ENCODE measurements around the gene B2M.
A peak's percentile ranks its signal among the peaks of the same experiment; 100 is the strongest.

Gene B2M

GRCh38 chr15:44667039-44667360 lies 44.3 kb upstream of the B2M start:
- Histone ChIP-seq H3K27ac (ENCODE audit: insufficient read depth in 1 of 2, low read depth in 1 of 2, low read length in 2 of 2, poor library complexity in 1 of 2, severe bottlenecking in 2 of 2) (peak overlapping the region in 1 of 2 experiments; percentile 52), H3K9me3 (ENCODE audit: control extremely low read depth in 1 of 5, control insufficient read depth in 4 of 5, insufficient read depth in 2 of 5, low read depth in 1 of 5, low read length in 4 of 5) (no peaks in the 10 kb centered on the region), H3K4me1 (ENCODE audit: control extremely low read depth in 1 of 4, control insufficient read depth in 4 of 4, insufficient read depth in 4 of 4, low read length in 3 of 4) (peaks cover 11 to 59% (median 43%) of the 10 kb centered on the region in 4 experiments), H3K4me3 (ENCODE audit: control insufficient read depth in 1 of 7, extremely low read depth in 1 of 7, insufficient read depth in 4 of 7, low read depth in 2 of 7, low read length in 6 of 7) (peak overlapping the region in 4 of 7 experiments; percentile 4 to 58 (median 6)), H3K36me3 (ENCODE audit: control insufficient read depth in 4 of 4, insufficient read depth in 4 of 4, low read length in 3 of 4) (no peaks in the 10 kb centered on the region), H3K27me3 (replicated peaks in 2 of 5; ENCODE audit: control insufficient read depth in 4 of 5, insufficient read depth in 5 of 5, low read length in 4 of 5) (no peaks in the 10 kb centered on the region)
- WGBS (ENCODE audit: insufficient coverage): 65% methylated on average over 3 of the region's 3 CpGs
- no peak for DNase-seq
- ChIA-PET CTCF (interaction anchor here (0.9 to 6.9 kb wide), 10 partner anchors 11 to 122 kb away, joined by 3 to 125 read pairs (median 5); partner anchors contain the start of genes B2M, PATL2 and TRIM69), POLR2A (interaction anchor here (1.0 kb wide), 1 partner anchor 44 kb away, joined by 3 read pairs; the partner anchor contains the start of genes B2M and PATL2)

GRCh38 chr15:44668921-44669320 lies 42.4 kb upstream of the B2M start:
- H3K4me3 ChIP-seq (ENCODE audit: control insufficient read depth in 1 of 7, extremely low read depth in 1 of 7, insufficient read depth in 4 of 7, low read depth in 2 of 7, low read length in 6 of 7): peak overlapping the region in 1 of 7 experiments; percentile 21
- no peaks in the 10 kb centered on the region for H3K36me3 ChIP-seq (ENCODE audit: control insufficient read depth in 4 of 4, insufficient read depth in 4 of 4, low read length in 3 of 4)
- H3K9me3 ChIP-seq (ENCODE audit: control extremely low read depth in 1 of 5, control insufficient read depth in 4 of 5, insufficient read depth in 2 of 5, low read depth in 1 of 5, low read length in 4 of 5): no peaks in the 10 kb centered on the region
- H3K27ac ChIP-seq (ENCODE audit: insufficient read depth in 1 of 2, low read depth in 1 of 2, low read length in 2 of 2, poor library complexity in 1 of 2, severe bottlenecking in 2 of 2): peak overlapping the region in 1 of 2 experiments; percentile 7
- H3K27me3 ChIP-seq (replicated peaks in 2 of 5; ENCODE audit: control insufficient read depth in 4 of 5, insufficient read depth in 5 of 5, low read length in 4 of 5): no peaks in the 10 kb centered on the region
- 0% methylated on average over 1 of the region's 2 CpGs for WGBS (ENCODE audit: insufficient coverage)
- peaks cover 10 to 45% (median 37%) of the 10 kb centered on the region in 4 experiments for H3K4me1 ChIP-seq (ENCODE audit: control extremely low read depth in 1 of 4, control insufficient read depth in 4 of 4, insufficient read depth in 4 of 4, low read length in 3 of 4)
- DNase-seq: peak in 2 of 3 donors; percentile 65 to 70
- ChIA-PET CTCF (interaction anchor here (0.8 to 1.5 kb wide), 4 partner anchors 9 to 40 kb away, joined by 3 to 4 read pairs (median 3); no protein-coding TSS in a partner anchor), POLR2A (interaction anchor here (0.5 to 0.9 kb wide), 2 partner anchors 36 to 109 kb away, joined by 3 to 5 read pairs; no protein-coding TSS in a partner anchor)

DNA sequence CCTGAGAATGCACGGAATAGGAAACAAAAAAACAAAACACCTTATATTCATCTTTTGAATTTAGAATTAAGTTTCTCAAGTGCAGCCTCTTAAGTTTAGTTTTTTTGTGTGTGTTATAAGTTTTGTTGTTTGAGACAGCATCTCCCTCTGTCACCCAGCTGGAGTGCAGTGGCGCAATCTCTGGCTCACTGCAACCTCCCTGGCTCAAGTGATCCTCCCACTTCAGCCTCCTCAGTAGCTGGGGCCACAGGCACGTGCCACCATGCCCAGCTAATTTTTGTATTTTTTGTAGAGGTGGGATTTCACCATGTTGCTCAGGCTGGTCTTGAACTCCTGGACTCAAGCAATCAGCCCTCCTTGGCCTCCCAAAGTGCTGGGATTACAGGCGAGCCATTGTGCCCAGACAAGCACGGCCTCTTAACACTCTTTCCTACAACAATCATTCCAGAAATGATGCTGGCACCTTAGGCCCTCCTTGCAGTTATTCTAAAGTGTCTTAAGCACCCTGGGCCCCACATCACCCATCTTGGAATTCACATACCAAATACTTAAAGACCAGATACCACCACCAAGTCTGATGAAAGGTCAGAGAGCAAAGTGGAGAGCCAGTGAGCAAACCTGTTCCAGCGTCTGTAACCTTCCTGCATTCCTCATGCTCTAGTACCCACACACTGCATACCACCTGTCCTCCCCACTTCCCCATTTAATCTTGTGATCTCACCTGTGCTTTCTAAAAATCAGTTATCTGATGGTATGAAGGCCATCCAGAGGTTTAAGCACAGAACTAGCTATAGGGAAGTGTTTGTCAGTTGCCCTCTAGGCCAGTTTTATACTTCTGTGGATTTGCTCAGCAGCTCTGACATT lies 41.0 kb upstream of the B2M start:
- peaks cover 10 to 40% (median 32%) of the 10 kb centered on the region in 4 experiments for H3K4me1 ChIP-seq (ENCODE audit: control extremely low read depth in 1 of 4, control insufficient read depth in 4 of 4, insufficient read depth in 4 of 4, low read length in 3 of 4)
- ChIA-PET CTCF (interaction anchor here (0.9 to 1.5 kb wide), 4 partner anchors 23 to 68 kb away, joined by 3 to 4 read pairs (median 3); no protein-coding TSS in a partner anchor), POLR2A (interaction anchor here (1.0 kb wide), 1 partner anchor 41 kb away, joined by 4 read pairs; the partner anchor contains the start of genes B2M and PATL2)
- no peak for DNase-seq
- H3K4me3 ChIP-seq (ENCODE audit: control insufficient read depth in 1 of 7, extremely low read depth in 1 of 7, insufficient read depth in 4 of 7, low read depth in 2 of 7, low read length in 6 of 7): no peak overlapping the region
- H3K27me3 ChIP-seq (replicated peaks in 2 of 5; ENCODE audit: control insufficient read depth in 4 of 5, insufficient read depth in 5 of 5, low read length in 4 of 5): no peaks in the 10 kb centered on the region
- 86% methylated on average over 3 of the region's 6 CpGs for WGBS (ENCODE audit: insufficient coverage)
- no peak overlapping the region for H3K27ac ChIP-seq (ENCODE audit: insufficient read depth in 1 of 2, low read depth in 1 of 2, low read length in 2 of 2, poor library complexity in 1 of 2, severe bottlenecking in 2 of 2)
- no peaks in the 10 kb centered on the region for H3K9me3 ChIP-seq (ENCODE audit: control extremely low read depth in 1 of 5, control insufficient read depth in 4 of 5, insufficient read depth in 2 of 5, low read depth in 1 of 5, low read length in 4 of 5)
- no peaks in the 10 kb centered on the region for H3K36me3 ChIP-seq (ENCODE audit: control insufficient read depth in 4 of 4, insufficient read depth in 4 of 4, low read length in 3 of 4)

GRCh38 chr15:44673639-44674038 lies 37.7 kb upstream of the B2M start:
- H3K27me3 ChIP-seq (replicated peaks in 2 of 5; ENCODE audit: control insufficient read depth in 4 of 5, insufficient read depth in 5 of 5, low read length in 4 of 5): no peaks in the 10 kb centered on the region
- DNase-seq: no peak
- ChIA-PET POLR2A (interaction anchor here (1.7 kb wide), 1 partner anchor 10 kb away, joined by 4 read pairs; the partner anchor contains the start of gene SPG11), CTCF (interaction anchor here (0.8 to 1.8 kb wide), 3 partner anchors 10 to 65 kb away, joined by 4 to 9 read pairs (median 5); partner anchors contain the start of genes B2M, PATL2 and SPG11)
- H3K27ac ChIP-seq (ENCODE audit: insufficient read depth in 1 of 2, low read depth in 1 of 2, low read length in 2 of 2, poor library complexity in 1 of 2, severe bottlenecking in 2 of 2): no peak overlapping the region
- no peak overlapping the region for H3K4me3 ChIP-seq (ENCODE audit: control insufficient read depth in 1 of 7, extremely low read depth in 1 of 7, insufficient read depth in 4 of 7, low read depth in 2 of 7, low read length in 6 of 7)
- H3K9me3 ChIP-seq (ENCODE audit: control extremely low read depth in 1 of 5, control insufficient read depth in 4 of 5, insufficient read depth in 2 of 5, low read depth in 1 of 5, low read length in 4 of 5): no peaks in the 10 kb centered on the region
- H3K36me3 ChIP-seq (ENCODE audit: control insufficient read depth in 4 of 4, insufficient read depth in 4 of 4, low read length in 3 of 4): no peaks in the 10 kb centered on the region
- H3K4me1 ChIP-seq (ENCODE audit: control extremely low read depth in 1 of 4, control insufficient read depth in 4 of 4, insufficient read depth in 4 of 4, low read length in 3 of 4): peaks cover 5 to 36% (median 34%) of the 10 kb centered on the region in 4 experiments
- 100% methylated on average over 1 of the region's 2 CpGs for whole genome bisulfite sequencing (ENCODE audit: insufficient coverage)

- POLR2A ChIA-PET: interaction anchor here (2.1 kb wide), 1 partner anchor 35 kb away, joined by 9 read pairs; the partner anchor contains the start of genes B2M and PATL2
- Histone ChIP-seq H3K27me3 (replicated peaks in 2 of 5; ENCODE audit: control insufficient read depth in 4 of 5, insufficient read depth in 5 of 5, low read length in 4 of 5) (no peaks in the 10 kb centered on the region), H3K4me1 (ENCODE audit: control extremely low read depth in 1 of 4, control insufficient read depth in 4 of 4, insufficient read depth in 4 of 4, low read length in 3 of 4) (peaks cover 5 to 24% (median 22%) of the 10 kb centered on the region in 4 experiments), H3K4me3 (ENCODE audit: control insufficient read depth in 1 of 7, extremely low read depth in 1 of 7, insufficient read depth in 4 of 7, low read depth in 2 of 7, low read length in 6 of 7) (no peak overlapping the region), H3K27ac (ENCODE audit: insufficient read depth in 1 of 2, low read depth in 1 of 2, low read length in 2 of 2, poor library complexity in 1 of 2, severe bottlenecking in 2 of 2) (no peak overlapping the region), H3K36me3 (ENCODE audit: control insufficient read depth in 4 of 4, insufficient read depth in 4 of 4, low read length in 3 of 4) (no peaks in the 10 kb centered on the region), H3K9me3 (ENCODE audit: control extremely low read depth in 1 of 5, control insufficient read depth in 4 of 5, insufficient read depth in 2 of 5, low read depth in 1 of 5, low read length in 4 of 5) (no peaks in the 10 kb centered on the region)
- no peak for DNase-seq
- 96% methylated on average over 3 of the region's 5 CpGs for WGBS (ENCODE audit: insufficient coverage)
- CTCF ChIA-PET: interaction anchor here (0.9 kb wide), 1 partner anchor 62 kb away, joined by 3 read pairs; no protein-coding TSS in a partner anchor
Observed at GRCh38 chr15:44675911-44676310, 35.4 kb upstream of the B2M start.

GRCh38 chr15:44676676-44677075 lies 34.6 kb upstream of the B2M start:
- no peaks in the 10 kb centered on the region for H3K27me3 ChIP-seq (replicated peaks in 2 of 5; ENCODE audit: control insufficient read depth in 4 of 5, insufficient read depth in 5 of 5, low read length in 4 of 5)
- WGBS (ENCODE audit: insufficient coverage): 74% methylated on average over 7 of the region's 7 CpGs
- peaks cover 5 to 23% (median 22%) of the 10 kb centered on the region in 4 experiments for H3K4me1 ChIP-seq (ENCODE audit: control extremely low read depth in 1 of 4, control insufficient read depth in 4 of 4, insufficient read depth in 4 of 4, low read length in 3 of 4)
- H3K27ac ChIP-seq (ENCODE audit: insufficient read depth in 1 of 2, low read depth in 1 of 2, low read length in 2 of 2, poor library complexity in 1 of 2, severe bottlenecking in 2 of 2): no peak overlapping the region
- H3K4me3 ChIP-seq (ENCODE audit: control insufficient read depth in 1 of 7, extremely low read depth in 1 of 7, insufficient read depth in 4 of 7, low read depth in 2 of 7, low read length in 6 of 7): no peak overlapping the region
- no peaks in the 10 kb centered on the region for H3K9me3 ChIP-seq (ENCODE audit: control extremely low read depth in 1 of 5, control insufficient read depth in 4 of 5, insufficient read depth in 2 of 5, low read depth in 1 of 5, low read length in 4 of 5)
- ChIA-PET CTCF (interaction anchor here (1.4 to 1.9 kb wide), 3 partner anchors 13 to 37 kb away, joined by 4 to 13 read pairs (median 5); partner anchors contain the start of gene SPG11), POLR2A (interaction anchor here (2.1 kb wide), 1 partner anchor 35 kb away, joined by 9 read pairs; the partner anchor contains the start of genes B2M and PATL2)
- DNase-seq: peak in 1 of 3 donors; percentile 26
- H3K36me3 ChIP-seq (ENCODE audit: control insufficient read depth in 4 of 4, insufficient read depth in 4 of 4, low read length in 3 of 4): no peaks in the 10 kb centered on the region

Data from common myeloid progenitor, CD34-positive (primary cell).